ENCODE measurements around the gene MACROD2.

DNA sequence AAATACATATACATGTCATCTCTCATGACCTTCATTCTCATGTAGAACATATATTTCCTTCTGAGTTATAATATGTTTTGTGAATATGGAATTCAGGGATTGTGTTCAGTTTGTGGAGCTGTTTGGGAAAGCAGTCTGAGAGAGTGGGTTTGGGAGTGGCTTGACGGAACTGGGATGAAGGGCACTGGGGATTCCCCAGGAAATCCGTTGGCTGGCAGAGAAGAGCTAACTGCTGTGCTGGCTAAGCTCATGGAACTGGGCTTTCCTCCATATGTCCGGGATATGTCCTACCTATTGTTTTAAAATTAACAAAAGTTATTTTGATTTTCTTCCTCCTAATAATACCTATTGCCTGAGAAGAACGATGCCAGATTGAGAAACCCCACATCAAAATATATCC is 701.6 kb downstream of the MACROD2 start:
- TF ChIP-seq, protein P1, sequence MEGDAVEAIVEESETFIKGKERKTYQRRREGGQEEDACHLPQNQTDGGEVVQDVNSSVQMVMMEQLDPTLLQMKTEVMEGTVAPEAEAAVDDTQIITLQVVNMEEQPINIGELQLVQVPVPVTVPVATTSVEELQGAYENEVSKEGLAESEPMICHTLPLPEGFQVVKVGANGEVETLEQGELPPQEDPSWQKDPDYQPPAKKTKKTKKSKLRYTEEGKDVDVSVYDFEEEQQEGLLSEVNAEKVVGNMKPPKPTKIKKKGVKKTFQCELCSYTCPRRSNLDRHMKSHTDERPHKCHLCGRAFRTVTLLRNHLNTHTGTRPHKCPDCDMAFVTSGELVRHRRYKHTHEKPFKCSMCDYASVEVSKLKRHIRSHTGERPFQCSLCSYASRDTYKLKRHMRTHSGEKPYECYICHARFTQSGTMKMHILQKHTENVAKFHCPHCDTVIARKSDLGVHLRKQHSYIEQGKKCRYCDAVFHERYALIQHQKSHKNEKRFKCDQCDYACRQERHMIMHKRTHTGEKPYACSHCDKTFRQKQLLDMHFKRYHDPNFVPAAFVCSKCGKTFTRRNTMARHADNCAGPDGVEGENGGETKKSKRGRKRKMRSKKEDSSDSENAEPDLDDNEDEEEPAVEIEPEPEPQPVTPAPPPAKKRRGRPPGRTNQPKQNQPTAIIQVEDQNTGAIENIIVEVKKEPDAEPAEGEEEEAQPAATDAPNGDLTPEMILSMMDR (conservative IDR thresholded peaks at IDR 0.05), result no peak
- no peak for TF ChIP-seq ZFX (IDR thresholded peaks at IDR 0.05)
